ENCODE measurements around the gene PDAP1. TPM values are rescaled to one million over a fixed set of nuclear protein-coding genes. Genes with fewer than 3 reads are reported as not detected.
A peak's percentile ranks its signal among the peaks of the same experiment; 100 is the strongest.

Gene PDAP1
- total and polyA plus RNA-seq, 2 of the 13 experiments (the other 11 are each of a cell fraction or from before 2014, with no cell fraction given), result 13.0 to 100 TPM

GRCh38 chr7:99438573-99439480, 30.4 kb upstream of the PDAP1 start, which contains the start of the genes CPSF4 and PTCD1 (continued):
- TF ChIP-seq ZBTB40 (IDR thresholded peaks at IDR 0.05), result no peak
- TF ChIP-seq ZBTB40 (CRISPR knock-in tag; IDR thresholded peaks at IDR 0.05), result peak; percentile 37; the same call in 1 of the 2 replicates
- TF ChIP-seq ZNF256 (CRISPR knock-in tag; conservative IDR thresholded peaks at IDR 0.05), result no peak; the same call in 1 of the 2 replicates
- TF ChIP-seq SMAD3 (CRISPR knock-in tag; IDR thresholded peaks at IDR 0.05), result peak; percentile 88
- no peak for TF ChIP-seq ZKSCAN5 (CRISPR knock-in tag; IDR thresholded peaks at IDR 0.05)
- peak; percentile 64; the same call in 1 of the 2 replicates for TF ChIP-seq NFKBIZ (CRISPR knock-in tag; IDR thresholded peaks at IDR 0.05)
- no peak for TF ChIP-seq ZNF362 (CRISPR knock-in tag; IDR thresholded peaks at IDR 0.05; ENCODE audit: borderline replicate concordance)
- TF ChIP-seq ZNF567 (CRISPR knock-in tag; IDR thresholded peaks at IDR 0.05; ENCODE audit: borderline replicate concordance), result no peak; the same call in 1 of the 2 replicates
- peak; percentile 80 for TF ChIP-seq KDM5A (IDR thresholded peaks at IDR 0.05; ENCODE audit: borderline replicate concordance, low read length)
- TF ChIP-seq TFDP1 (CRISPR knock-in tag; IDR thresholded peaks at IDR 0.05; ENCODE audit: borderline replicate concordance), result peak; percentile 91
- no peak for TF ChIP-seq PITX1 (CRISPR knock-in tag; IDR thresholded peaks at IDR 0.05)
- TF ChIP-seq XBP1 (CRISPR knock-in tag; IDR thresholded peaks at IDR 0.05), result no peak
